HG03064 (cell line): ENCODE results near the gene PERP.

ENCODE experiments used
- ATAC-seq: cut with Tn5 transposase; IDR thresholded peaks from one replicate; pipeline ENCODE4 v1.9.1; 2021; ENCODE audit warnings: low read depth; ENCODE audit not compliant: unreplicated experiment

Gene PERP

GRCh38 chr6:138073264-138073663 lies 34.0 kb downstream of the PERP start:
- no peak for ATAC-seq

GRCh38 chr6:138063726-138064125 lies 43.5 kb downstream of the PERP start:
- ATAC-seq, result no peak

GRCh38 chr6:138054982-138055381 lies 52.2 kb downstream of the PERP start:
- no peak for ATAC-seq

GRCh38 chr6:138052783-138053182 lies 54.4 kb downstream of the PERP start:
- ATAC-seq, result no peak

- ATAC-seq, result no peak
Observed at GRCh38 chr6:138044972-138045371, 62.2 kb downstream of the PERP start.

GRCh38 chr6:138044458-138044857 lies 62.8 kb downstream of the PERP start:
- no peak for ATAC-seq
